Measurements from ENCODE around the gene ABLIM1.
A peak's percentile ranks its signal among the peaks of the same experiment; 100 is the strongest.

Gene ABLIM1

DNA sequence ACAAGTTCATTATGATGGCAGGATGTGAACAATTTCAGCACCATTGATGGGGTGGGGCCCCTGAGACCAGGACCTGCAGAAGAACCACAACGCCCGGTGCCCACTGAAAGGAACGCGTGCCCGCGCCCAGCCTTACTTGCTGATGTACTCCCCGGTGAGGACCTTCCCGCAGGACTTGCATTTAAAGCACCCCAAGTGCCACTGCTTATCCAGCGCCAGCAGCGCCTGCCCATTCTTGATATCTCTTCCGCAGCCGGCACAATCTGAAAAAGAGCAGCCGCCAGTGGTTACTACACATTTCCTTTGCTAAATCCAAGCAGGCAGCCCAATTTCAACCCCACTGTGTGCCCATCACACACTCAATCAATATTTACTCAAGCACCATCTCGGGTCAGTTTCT is 110.6 kb downstream of the ABLIM1 start:
- H3K4me1 Mint-ChIP-seq (ENCODE audit: low read depth) = peaks cover 63% of the 10 kb centered on the region
- no peaks in the 10 kb centered on the region for H3K36me3 Mint-ChIP-seq (ENCODE audit: low read depth)
- no peaks in the 10 kb centered on the region for H3K9me3 Mint-ChIP-seq
- H3K4me3 Mint-ChIP-seq = peak overlapping the region; percentile 38
- H3K27me3 Mint-ChIP-seq = no peaks in the 10 kb centered on the region
- peak overlapping the region; percentile 22 for H3K27ac Mint-ChIP-seq

DNA sequence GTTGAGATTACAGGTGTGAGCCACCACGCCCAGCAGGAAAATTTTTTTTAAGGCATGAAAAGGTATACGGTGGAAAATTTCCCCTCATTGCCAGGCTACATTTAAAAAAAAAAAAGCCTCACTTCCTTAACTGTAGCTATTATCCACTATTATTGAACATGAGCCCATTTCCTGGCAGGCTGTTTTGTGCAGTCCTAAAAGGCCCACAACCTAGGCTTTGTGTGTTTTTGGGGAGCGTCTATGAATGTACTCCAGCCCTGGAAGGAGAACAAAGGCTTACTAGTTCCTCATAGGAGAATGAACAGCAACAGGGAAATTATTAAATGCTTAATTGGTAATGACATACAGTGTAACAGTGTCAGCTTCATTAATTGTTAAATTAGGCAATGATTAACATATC is 111.0 kb downstream of the ABLIM1 start:
- no peaks in the 10 kb centered on the region for H3K9me3 Mint-ChIP-seq
- H3K36me3 Mint-ChIP-seq (ENCODE audit: low read depth) = no peaks in the 10 kb centered on the region
- peaks cover 68% of the 10 kb centered on the region for H3K4me1 Mint-ChIP-seq (ENCODE audit: low read depth)
- H3K27me3 Mint-ChIP-seq = no peaks in the 10 kb centered on the region
- no peak overlapping the region for H3K27ac Mint-ChIP-seq
- peak overlapping the region; percentile 38 for H3K4me3 Mint-ChIP-seq

DNA sequence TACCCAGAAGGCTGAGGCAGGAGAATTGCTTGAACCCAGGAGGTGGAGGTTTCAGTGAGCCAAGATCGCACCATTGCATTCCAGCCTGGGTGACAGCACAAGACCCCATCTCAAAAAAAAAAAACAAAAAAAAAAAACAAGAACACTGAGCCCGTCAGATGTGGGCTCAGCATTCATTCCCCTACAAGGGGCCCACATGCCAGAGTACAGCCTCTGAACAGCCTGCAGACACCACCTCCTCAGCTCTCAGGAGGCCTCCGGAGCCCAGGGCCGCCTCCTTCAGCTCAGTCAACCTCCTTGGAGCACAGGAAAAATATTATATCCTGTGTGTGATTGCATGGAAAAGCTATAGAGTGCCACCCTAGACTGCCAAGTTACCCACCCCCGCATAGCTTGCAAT is 112.3 kb downstream of the ABLIM1 start:
- no peaks in the 10 kb centered on the region for H3K27me3 Mint-ChIP-seq
- H3K4me3 Mint-ChIP-seq = no peak overlapping the region
- no peaks in the 10 kb centered on the region for H3K36me3 Mint-ChIP-seq (ENCODE audit: low read depth)
- H3K4me1 Mint-ChIP-seq (ENCODE audit: low read depth) = peaks cover 79% of the 10 kb centered on the region
- H3K27ac Mint-ChIP-seq = no peak overlapping the region
- no peaks in the 10 kb centered on the region for H3K9me3 Mint-ChIP-seq

DNA sequence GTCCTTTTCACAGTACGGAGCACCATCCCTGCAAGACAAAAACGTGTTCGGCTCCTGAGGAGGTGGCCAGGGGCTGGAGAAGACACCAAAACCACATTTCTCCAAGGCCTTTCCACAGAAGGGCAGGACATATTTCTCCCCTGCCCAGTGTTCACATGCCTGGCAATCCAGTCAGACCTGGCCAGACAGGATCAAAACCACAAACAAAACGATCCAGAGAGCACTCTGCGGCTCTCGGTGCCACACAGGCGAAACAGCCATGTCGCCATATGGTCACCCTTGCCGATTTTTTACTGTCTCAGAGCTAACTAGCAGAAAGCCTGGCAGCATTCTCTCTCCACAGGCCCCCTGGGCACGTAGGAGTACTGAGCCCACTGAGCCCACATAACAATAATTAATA is 113.0 kb downstream of the ABLIM1 start:
- no peaks in the 10 kb centered on the region for H3K9me3 Mint-ChIP-seq

DNA sequence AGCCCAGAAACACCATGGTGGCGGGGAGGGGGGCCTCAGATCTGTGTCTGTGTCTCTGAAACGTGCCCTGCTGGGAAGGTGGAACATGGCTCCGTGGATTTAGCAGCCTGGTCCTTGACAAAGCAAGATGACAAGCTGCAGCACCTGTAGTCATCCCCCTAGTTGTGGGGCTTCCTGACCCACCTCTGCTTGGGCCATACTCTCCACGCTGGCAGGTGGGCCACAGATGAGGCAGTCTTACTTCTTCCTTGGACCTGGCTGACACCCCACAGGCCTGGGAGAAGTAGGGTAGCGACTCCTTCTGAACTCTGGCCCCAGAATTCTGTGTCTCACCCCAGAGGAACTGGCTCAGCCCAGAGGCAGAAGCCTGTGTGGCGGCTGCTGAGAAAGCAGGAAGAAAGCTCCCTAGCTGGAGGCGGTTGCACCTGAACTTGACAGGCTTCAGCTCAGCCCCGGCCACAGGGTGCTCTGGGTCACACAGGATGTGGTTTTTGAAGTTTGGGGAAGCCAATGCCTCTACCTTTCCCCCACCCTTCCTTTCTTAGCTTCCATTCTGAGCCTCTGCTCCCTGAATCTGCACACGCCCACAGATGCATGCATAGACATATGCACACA is 113.9 kb downstream of the ABLIM1 start:
- Mint-ChIP-seq H3K4me1 (ENCODE audit: low read depth) (peaks cover 92% of the 10 kb centered on the region), H3K4me3 (peak overlapping the region; percentile 76), H3K27me3 (no peaks in the 10 kb centered on the region), H3K27ac (peak overlapping the region; percentile 91), H3K9me3 (no peaks in the 10 kb centered on the region), H3K36me3 (ENCODE audit: low read depth) (no peaks in the 10 kb centered on the region)

More for the DNA sequence above, 113.0 kb downstream of the ABLIM1 start:
- Mint-ChIP-seq H3K4me1 (ENCODE audit: low read depth) (peaks cover 83% of the 10 kb centered on the region), H3K27me3 (no peaks in the 10 kb centered on the region), H3K4me3 (peak overlapping the region; percentile 76), H3K36me3 (ENCODE audit: low read depth) (no peaks in the 10 kb centered on the region), H3K27ac (peak overlapping the region; percentile 91)

DNA sequence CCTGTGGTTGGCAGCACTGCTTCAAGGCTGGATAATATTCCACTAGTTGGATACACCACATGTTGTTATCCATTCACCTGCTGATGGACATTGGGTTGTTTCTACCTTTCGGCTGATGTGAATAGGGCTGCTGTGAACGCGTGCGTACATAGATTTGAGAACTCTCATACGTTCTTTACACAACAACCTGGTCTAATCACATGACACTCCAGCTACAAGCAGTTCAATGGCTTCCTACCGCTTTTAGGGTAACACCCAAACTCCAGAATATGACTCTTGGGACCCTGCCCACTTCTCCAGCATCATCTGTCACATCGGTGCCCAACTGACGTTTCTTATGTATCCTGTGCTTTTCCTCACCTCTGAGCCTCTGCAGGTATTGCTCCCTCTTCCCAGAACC is 114.6 kb downstream of the ABLIM1 start:
- Mint-ChIP-seq H3K27ac (peak overlapping the region; percentile 91), H3K4me1 (ENCODE audit: low read depth) (peaks cover 93% of the 10 kb centered on the region), H3K4me3 (peak overlapping the region; percentile 76), H3K27me3 (no peaks in the 10 kb centered on the region), H3K9me3 (no peaks in the 10 kb centered on the region), H3K36me3 (ENCODE audit: low read depth) (no peaks in the 10 kb centered on the region)

DNA sequence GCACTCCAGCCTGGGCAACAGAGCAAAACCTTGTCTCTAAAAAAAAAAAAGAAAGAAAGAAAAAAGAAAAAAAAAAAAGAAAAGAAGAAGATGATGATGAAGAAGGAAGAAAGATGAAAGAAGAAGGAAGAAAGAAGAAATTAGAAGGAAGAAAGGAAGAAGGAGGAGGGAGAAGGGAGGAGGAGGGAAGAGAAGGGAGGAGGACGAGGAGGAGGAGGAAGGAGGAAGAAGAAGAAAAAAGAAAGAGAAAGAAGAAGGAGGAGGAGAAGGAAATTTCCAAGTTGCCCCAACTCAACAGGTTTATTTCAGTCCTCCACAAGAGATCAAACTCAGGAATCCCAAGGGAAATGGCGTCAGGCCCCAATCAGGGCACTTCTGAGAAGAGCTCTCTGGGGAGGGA is 115.7 kb downstream of the ABLIM1 start:
- peaks cover 90% of the 10 kb centered on the region for H3K4me1 Mint-ChIP-seq (ENCODE audit: low read depth)
- no peak overlapping the region for H3K4me3 Mint-ChIP-seq
- no peaks in the 10 kb centered on the region for H3K36me3 Mint-ChIP-seq (ENCODE audit: low read depth)
- peak overlapping the region; percentile 97 for H3K27ac Mint-ChIP-seq
- H3K27me3 Mint-ChIP-seq = no peaks in the 10 kb centered on the region
- H3K9me3 Mint-ChIP-seq = no peaks in the 10 kb centered on the region

DNA sequence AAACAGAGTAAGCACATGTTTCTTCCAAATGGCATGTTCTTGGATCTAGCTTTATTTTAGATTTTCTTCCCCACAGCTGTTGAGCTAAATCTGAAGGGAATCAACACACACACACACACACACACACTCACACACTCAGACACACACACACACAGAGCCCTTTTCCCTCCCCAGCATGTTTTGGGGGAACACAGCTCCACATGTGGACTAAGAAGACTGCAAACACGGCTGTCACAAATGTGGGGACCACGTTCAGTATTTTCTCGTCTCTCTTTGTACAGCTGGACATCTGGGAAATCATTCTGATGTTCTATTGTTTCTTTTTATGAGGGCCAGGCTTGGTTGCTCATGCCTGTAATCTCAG is 116.3 kb downstream of the ABLIM1 start:
- Mint-ChIP-seq H3K27ac (peak overlapping the region; percentile 97), H3K36me3 (ENCODE audit: low read depth) (no peaks in the 10 kb centered on the region)

DNA sequence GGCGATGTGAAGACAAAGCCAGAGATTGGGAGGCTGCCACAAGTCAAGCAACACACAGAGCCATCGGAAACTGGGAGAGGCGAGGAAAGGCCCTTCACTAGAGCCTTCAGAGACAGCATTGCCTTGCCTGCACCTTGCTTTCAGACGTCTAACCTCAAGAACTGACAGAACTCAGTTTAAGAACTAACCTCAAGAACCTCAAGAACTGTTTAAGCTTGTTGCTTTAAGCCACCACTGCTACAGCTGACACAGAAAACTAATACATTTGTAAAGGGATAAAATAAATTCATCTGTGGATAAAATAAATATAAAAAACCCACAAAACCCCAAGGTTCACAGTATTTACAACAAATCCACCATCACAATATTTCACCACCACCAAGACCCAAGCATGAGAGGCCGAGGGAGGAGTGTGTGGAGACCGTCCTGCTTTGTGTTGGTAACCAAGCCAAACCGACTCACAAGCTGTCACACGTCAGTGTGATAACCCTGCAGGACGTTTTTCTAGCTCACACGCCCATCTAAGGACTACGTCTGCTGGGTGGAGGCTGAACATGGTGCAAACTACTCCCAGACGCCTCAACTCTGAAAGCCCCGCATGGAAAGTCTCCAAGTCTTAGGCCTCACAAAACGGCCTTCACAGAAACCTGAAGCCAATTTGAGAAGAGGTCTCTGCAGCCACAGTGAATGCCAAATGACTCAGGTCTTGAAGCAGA is 116.8 kb downstream of the ABLIM1 start:
- peaks cover 85% of the 10 kb centered on the region for H3K4me1 Mint-ChIP-seq (ENCODE audit: low read depth)
- no peaks in the 10 kb centered on the region for H3K9me3 Mint-ChIP-seq
- H3K4me3 Mint-ChIP-seq = peak overlapping the region; percentile 74
- H3K27ac Mint-ChIP-seq = peak overlapping the region; percentile 97
- H3K27me3 Mint-ChIP-seq = no peaks in the 10 kb centered on the region
- no peaks in the 10 kb centered on the region for H3K36me3 Mint-ChIP-seq (ENCODE audit: low read depth)

More for the DNA sequence above, 116.3 kb downstream of the ABLIM1 start:
- Mint-ChIP-seq H3K27me3 (no peaks in the 10 kb centered on the region), H3K9me3 (no peaks in the 10 kb centered on the region), H3K4me1 (ENCODE audit: low read depth) (peaks cover 85% of the 10 kb centered on the region), H3K4me3 (peak overlapping the region; percentile 74)

DNA sequence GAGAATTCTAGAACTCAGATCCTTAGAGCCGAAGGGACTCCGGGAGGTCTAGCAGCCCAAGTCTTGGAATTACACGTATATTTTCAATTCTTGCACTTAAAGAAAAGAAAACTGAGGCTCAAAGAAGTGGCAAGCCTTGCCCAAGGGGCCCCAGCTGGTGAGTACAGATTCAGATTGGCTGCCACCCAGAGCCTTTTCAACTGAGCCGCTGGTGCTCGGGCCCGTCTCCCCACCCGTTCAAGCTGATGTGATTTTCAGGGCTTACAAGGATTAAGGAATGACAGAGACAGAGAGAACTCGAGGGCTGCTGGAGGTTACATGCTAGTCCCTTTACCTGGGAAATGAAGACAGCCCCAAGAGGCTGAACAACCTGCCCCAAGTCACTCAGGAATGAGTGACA is 117.8 kb downstream of the ABLIM1 start:
- no peaks in the 10 kb centered on the region for H3K36me3 Mint-ChIP-seq (ENCODE audit: low read depth)
- H3K4me3 Mint-ChIP-seq = peak overlapping the region; percentile 74
- H3K4me1 Mint-ChIP-seq (ENCODE audit: low read depth) = peaks cover 76% of the 10 kb centered on the region
- peak overlapping the region; percentile 97 for H3K27ac Mint-ChIP-seq
- no peaks in the 10 kb centered on the region for H3K27me3 Mint-ChIP-seq
- H3K9me3 Mint-ChIP-seq = no peaks in the 10 kb centered on the region

DNA sequence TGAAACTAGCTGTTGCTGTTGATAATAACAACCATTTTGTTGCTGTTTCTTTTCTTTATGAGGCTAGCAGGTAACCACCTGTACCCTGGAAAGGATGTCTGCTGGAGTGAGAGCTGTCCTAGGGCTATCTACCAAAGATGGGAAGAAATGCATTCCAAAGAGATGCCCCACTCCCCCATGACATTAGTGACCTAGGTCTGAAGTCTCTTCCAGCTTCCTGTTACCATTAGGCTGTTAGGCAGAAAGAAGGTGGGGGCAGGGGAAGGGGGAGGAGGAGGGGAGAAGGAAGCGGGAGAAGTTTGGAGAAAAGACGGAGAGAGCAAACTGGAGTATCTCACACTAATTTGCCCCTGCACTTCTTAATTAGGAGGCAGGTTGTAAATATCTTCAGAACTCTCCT is 118.5 kb downstream of the ABLIM1 start:
- Mint-ChIP-seq H3K36me3 (ENCODE audit: low read depth) (no peaks in the 10 kb centered on the region), H3K27me3 (no peaks in the 10 kb centered on the region), H3K4me3 (peak overlapping the region; percentile 74), H3K27ac (peak overlapping the region; percentile 97), H3K9me3 (no peaks in the 10 kb centered on the region), H3K4me1 (ENCODE audit: low read depth) (peaks cover 70% of the 10 kb centered on the region)

DNA sequence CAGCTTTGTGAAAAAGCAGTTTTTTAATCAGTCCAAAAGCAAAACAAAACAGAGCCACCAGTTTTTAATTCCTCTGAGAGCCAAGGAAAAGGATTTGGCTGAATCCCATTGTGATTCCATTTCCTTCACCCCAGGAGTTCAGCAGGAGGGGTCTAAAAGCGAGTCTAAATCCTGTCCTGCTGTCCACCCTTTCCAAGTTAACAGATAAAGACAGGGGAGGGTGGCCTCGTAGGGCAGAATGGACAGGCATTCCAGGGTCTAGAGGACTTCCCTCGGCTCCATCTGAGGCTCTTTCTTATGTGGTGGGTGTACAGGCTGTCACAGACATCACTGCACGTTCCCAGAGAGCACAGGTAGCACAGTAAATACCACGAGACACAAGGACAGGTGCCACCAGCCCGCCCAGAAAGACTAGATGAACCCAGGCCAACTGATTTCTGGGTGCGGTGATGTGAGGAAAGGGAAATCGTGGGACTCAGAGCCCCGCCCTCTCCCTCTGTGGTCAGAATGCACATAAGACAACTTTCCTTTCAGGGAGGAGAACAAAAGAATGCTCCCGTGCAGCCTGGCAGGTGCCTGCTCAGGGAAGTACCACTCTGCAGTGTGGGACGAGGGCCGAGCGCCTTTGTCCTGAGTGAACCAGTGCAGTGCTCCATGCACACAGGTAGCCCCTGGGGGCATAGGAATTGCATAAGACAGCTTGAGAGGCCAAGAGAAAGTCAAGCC is 119.7 kb downstream of the ABLIM1 start:
- H3K27ac Mint-ChIP-seq = peak overlapping the region; percentile 97
- peaks cover 57% of the 10 kb centered on the region for H3K4me1 Mint-ChIP-seq (ENCODE audit: low read depth)
- H3K4me3 Mint-ChIP-seq = peak overlapping the region; percentile 66
- no peaks in the 10 kb centered on the region for H3K27me3 Mint-ChIP-seq
- H3K9me3 Mint-ChIP-seq = no peaks in the 10 kb centered on the region
- no peaks in the 10 kb centered on the region for H3K36me3 Mint-ChIP-seq (ENCODE audit: low read depth)

DNA sequence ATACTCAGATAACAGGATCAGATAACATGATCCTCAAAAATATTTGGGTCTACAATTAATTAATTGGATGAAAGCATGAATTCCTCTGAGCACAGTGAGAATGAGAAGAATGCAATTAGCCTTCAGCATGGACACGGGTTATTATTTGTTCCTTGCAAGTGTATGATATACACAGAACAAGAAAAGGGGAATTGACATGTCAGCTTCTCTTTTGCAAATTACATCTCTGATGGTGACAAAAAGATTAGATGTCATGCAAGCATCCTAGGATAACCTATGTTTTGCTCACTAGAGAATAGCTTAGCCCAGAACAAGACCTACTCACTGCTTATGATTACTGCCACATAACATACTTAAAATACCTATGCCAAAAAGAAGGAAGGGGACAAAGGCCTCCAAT is 120.3 kb downstream of the ABLIM1 start:
- Mint-ChIP-seq H3K27me3 (no peaks in the 10 kb centered on the region), H3K4me3 (no peak overlapping the region), H3K4me1 (ENCODE audit: low read depth) (peaks cover 51% of the 10 kb centered on the region), H3K27ac (peak overlapping the region; percentile 49), H3K9me3 (no peaks in the 10 kb centered on the region), H3K36me3 (ENCODE audit: low read depth) (no peaks in the 10 kb centered on the region)

DNA sequence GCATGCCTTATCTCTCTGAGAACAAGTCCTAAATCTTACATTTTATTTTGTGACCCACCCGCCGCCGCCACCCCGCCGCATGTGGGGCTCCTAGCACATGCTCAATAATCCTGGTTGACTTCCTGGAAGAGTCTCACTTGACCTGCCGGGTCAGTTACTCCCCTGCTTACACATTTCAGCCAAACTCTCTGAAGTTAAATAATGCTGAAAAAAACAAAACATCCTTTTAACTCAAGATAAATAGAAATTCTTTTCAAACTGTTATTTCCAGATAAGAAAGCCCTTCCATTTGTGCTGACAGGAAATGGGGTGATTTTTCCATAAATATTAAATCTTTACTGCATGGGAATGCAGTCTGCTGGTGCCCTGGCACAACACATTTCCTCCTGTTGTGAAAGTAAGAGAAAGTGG is 123.5 kb downstream of the ABLIM1 start:
- no peak overlapping the region for H3K4me3 Mint-ChIP-seq
- H3K9me3 Mint-ChIP-seq = no peaks in the 10 kb centered on the region
- peaks cover 20% of the 10 kb centered on the region for H3K4me1 Mint-ChIP-seq (ENCODE audit: low read depth)
- no peaks in the 10 kb centered on the region for H3K36me3 Mint-ChIP-seq (ENCODE audit: low read depth)
- H3K27ac Mint-ChIP-seq = no peak overlapping the region
- H3K27me3 Mint-ChIP-seq = no peaks in the 10 kb centered on the region

DNA sequence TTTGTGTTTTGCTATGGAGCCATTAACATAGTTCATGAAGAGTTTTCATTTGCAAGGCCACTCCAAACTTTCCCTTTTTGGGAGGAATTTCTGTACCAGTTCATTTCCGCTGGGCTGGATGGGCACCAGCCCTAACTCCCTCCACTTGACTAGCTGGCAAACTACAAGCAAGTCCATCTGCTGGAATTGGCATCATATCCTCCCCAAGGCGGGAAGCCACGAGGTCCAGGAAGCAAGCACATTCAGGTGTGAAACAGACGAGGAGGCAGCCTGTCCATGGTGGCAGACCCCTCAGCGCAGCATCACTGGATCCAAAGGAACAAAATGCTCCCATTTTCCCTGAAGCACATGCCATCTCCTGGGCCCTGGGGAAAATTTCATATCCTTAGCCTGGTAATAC is 125.8 kb downstream of the ABLIM1 start:
- H3K9me3 Mint-ChIP-seq = no peaks in the 10 kb centered on the region
- H3K4me3 Mint-ChIP-seq = no peak overlapping the region
- peaks cover 13% of the 10 kb centered on the region for H3K4me1 Mint-ChIP-seq (ENCODE audit: low read depth)
- H3K27me3 Mint-ChIP-seq = no peaks in the 10 kb centered on the region
- no peak overlapping the region for H3K27ac Mint-ChIP-seq
- H3K36me3 Mint-ChIP-seq (ENCODE audit: low read depth) = no peaks in the 10 kb centered on the region
